ENCODE data around the gene OASL. TPM values are rescaled to one million over a fixed set of nuclear protein-coding genes. Genes with fewer than 3 reads are reported as not detected.
"Not testable (repeated sequence)": the region's sequence is repeated elsewhere in the genome, so short reads cannot be mapped to it uniquely, and the experiment has no call there.

Gene OASL
- total RNA-seq, 4 donors from 2014 or later: 0.65 to 5.6 (median 2.1) TPM

- no peak for TF ChIP-seq CTCF (IDR thresholded peaks at IDR 0.05)
- ATAC-seq (ENCODE audit: low FRiP score) (no peak), DNase-seq (ENCODE audit: low spot score) (no peak)
These were observed 14.7 kb upstream of the OASL start for GRCh38 chr12:121053706-121054105.

- TF ChIP-seq CTCF (IDR thresholded peaks at IDR 0.05): no peak
- ATAC-seq (ENCODE audit: low FRiP score) (no peak), DNase-seq (ENCODE audit: low spot score) (no peak)
These were observed 11.7 kb upstream of the OASL start for GRCh38 chr12:121050725-121051124.

GRCh38 chr12:121048442-121048841, 9.4 kb upstream of the OASL start:
- ATAC-seq (ENCODE audit: low FRiP score): no peak
- no peak for TF ChIP-seq CTCF (IDR thresholded peaks at IDR 0.05)
- DNase-seq (ENCODE audit: low spot score): no peak

- DNase-seq (ENCODE audit: low spot score); ATAC-seq (ENCODE audit: low FRiP score): not testable (repeated sequence)
These were observed 8.4 kb upstream of the OASL start for GRCh38 chr12:121047400-121047799.

- TF ChIP-seq CTCF (IDR thresholded peaks at IDR 0.05): no peak
- ATAC-seq (ENCODE audit: low FRiP score) (no peak), DNase-seq (ENCODE audit: low spot score) (no peak)
These were observed 4.0 kb upstream of the OASL start for GRCh38 chr12:121043067-121043466.

GRCh38 chr12:121036810-121037326, 2.2 kb downstream of the OASL start:
- ATAC-seq (ENCODE audit: low FRiP score) (no peak), DNase-seq (ENCODE audit: low spot score) (no peak)
- no peak for TF ChIP-seq CTCF (IDR thresholded peaks at IDR 0.05)

- no peak for TF ChIP-seq CTCF (IDR thresholded peaks at IDR 0.05)
- ATAC-seq (ENCODE audit: low FRiP score) (no peak), DNase-seq (ENCODE audit: low spot score) (no peak)
These were observed 4.3 kb downstream of the OASL start for GRCh38 chr12:121034616-121035305.
